ENCODE results near the gene EMC8.

GRCh38 chr16:85843471-85844168 lies 44.3 kb upstream of the EMC8 start:
- TF ChIP-seq CTCF (IDR thresholded peaks at IDR 0.05; ENCODE audit: low read depth, low read length) (no peak), EZH2phosphoT487 (IDR thresholded peaks at IDR 0.05; ENCODE audit: low read depth) (no peak)

Measured in OCI-LY3 (cell line).